HG02870 (cell line): Measurements from ENCODE around the gene NDUFB4.
A peak's percentile ranks its signal among the peaks of the same experiment; 100 is the strongest.
"Not testable (repeated sequence)": the region's sequence is repeated elsewhere in the genome, so short reads cannot be mapped to it uniquely, and the experiment has no call there.

ENCODE experiments used
- ATAC-seq: cut with Tn5 transposase; IDR thresholded peaks from one replicate; pipeline ENCODE4 v1.9.1; 2021; ENCODE audit warnings: mild to moderate bottlenecking, moderate library complexity; ENCODE audit not compliant: unreplicated experiment

NDUFB4 gene

GRCh38 chr3:120569222-120570057 lies 26.7 kb upstream of the NDUFB4 start:
- ATAC-seq = no peak

- ATAC-seq = no peak
These were observed 24.1 kb upstream of the NDUFB4 start for GRCh38 chr3:120572027-120572426.

GRCh38 chr3:120587332-120587975 lies 8.7 kb upstream of the NDUFB4 start:
- ATAC-seq = no peak

- ATAC-seq = no peak
These were observed 384 bp upstream of the NDUFB4 start for GRCh38 chr3:120595788-120596115.

GRCh38 chr3:120596853-120597223 lies 702 bp downstream of the NDUFB4 start:
- ATAC-seq = no peak

- peak; percentile 35 for ATAC-seq
These were observed 1.4 kb downstream of the NDUFB4 start for GRCh38 chr3:120597445-120598049.

GRCh38 chr3:120599211-120599610 lies 3.1 kb downstream of the NDUFB4 start:
- ATAC-seq = no peak

GRCh38 chr3:120601554-120601953 lies 5.4 kb downstream of the NDUFB4 start:
- no peak for ATAC-seq

- no peak for ATAC-seq
These were observed 6.5 kb downstream of the NDUFB4 start for GRCh38 chr3:120602682-120603081.

- ATAC-seq = no peak
These were observed 8.2 kb downstream of the NDUFB4 start for GRCh38 chr3:120604382-120604781.

- no peak for ATAC-seq
These were observed 8.6 kb downstream of the NDUFB4 start for GRCh38 chr3:120604784-120605183.

GRCh38 chr3:120608506-120608905 lies 12.4 kb downstream of the NDUFB4 start:
- ATAC-seq = no peak

- peak; percentile 83 for ATAC-seq
These were observed 18.6 kb downstream of the NDUFB4 start for GRCh38 chr3:120614765-120615164.

GRCh38 chr3:120615847-120616609 lies 19.9 kb downstream of the NDUFB4 start:
- no peak for ATAC-seq

GRCh38 chr3:120616745-120617144 lies 20.6 kb downstream of the NDUFB4 start:
- not testable (repeated sequence) for ATAC-seq

- no peak for ATAC-seq
These were observed 26.3 kb downstream of the NDUFB4 start for GRCh38 chr3:120622457-120622856.

- ATAC-seq = no peak
These were observed 27.0 kb downstream of the NDUFB4 start for GRCh38 chr3:120622870-120623726.

GRCh38 chr3:120623727-120624093 lies 27.6 kb downstream of the NDUFB4 start:
- no peak for ATAC-seq

GRCh38 chr3:120625159-120625586 lies 29.0 kb downstream of the NDUFB4 start:
- ATAC-seq = no peak

GRCh38 chr3:120634539-120634938 lies 38.4 kb downstream of the NDUFB4 start:
- no peak for ATAC-seq
